Frontal cortex (tissue), 4 donors: ENCODE measurements around the gene CALD1. TPM values are rescaled to one million over a fixed set of nuclear protein-coding genes. Genes with fewer than 3 reads are reported as not detected.
"Not testable (repeated sequence)": the region's sequence is repeated elsewhere in the genome, so short reads cannot be mapped to it uniquely, and the experiment has no call there.

Experiments used
- DNase-seq, 2 donors: peaks; one replicate each; pipeline ENCODE4 v3.0.0; 2012; ENCODE audit warnings: low spot score in 2 of 2
- FAIRE-seq: peaks from 2 replicates; lab custom pipeline; 2012; peaks lifted over from hg19 to GRCh38; lab: Jason Lieb, UNC
- total RNA-seq: library from RNA; depleted of rRNA; stranded (reverse); fragments of >200 nt; gene quantifications from one replicate; pipeline ENCODE4 v1.2.3, GENCODE V29; 2014
- donor health status: control.
- donor health status: control.
- donor health status: control.

CALD1 gene
- total RNA-seq, 1 donor from 2014 or later = 27.3 TPM

- no peak for FAIRE-seq
- DNase-seq = no peak
Measured at GRCh38 chr7:134963036-134963435, 183.6 kb downstream of the CALD1 start.

- DNase-seq (no peak), FAIRE-seq (no peak)
Measured at GRCh38 chr7:134966691-134967090, 187.3 kb downstream of the CALD1 start.

- DNase-seq (no peak), FAIRE-seq (no peak)
Measured at GRCh38 chr7:134968110-134968509, 188.7 kb downstream of the CALD1 start.

- not testable (repeated sequence) for DNase-seq
Measured at GRCh38 chr7:134981645-134982044, 202.2 kb downstream of the CALD1 start.

GRCh38 chr7:134985894-134986362 is 206.5 kb downstream of the CALD1 start:
- DNase-seq (no peak), FAIRE-seq (no peak)

More at GRCh38 chr7:134981645-134982044, 202.2 kb downstream of the CALD1 start:
- FAIRE-seq = not testable (repeated sequence)

- FAIRE-seq = no peak
- DNase-seq = peak; percentile 53 to 84
Measured at GRCh38 chr7:134986363-134987251, 207.2 kb downstream of the CALD1 start, which contains the start of gene AGBL3. AGBL3 (plus strand) TSS chr7:134986508; CDS start chr7:134987934, 1,426 bp downstream.

GRCh38 chr7:134988161-134988560 is 208.7 kb downstream of the CALD1 start:
- DNase-seq (no peak), FAIRE-seq (no peak)

GRCh38 chr7:134991469-134992339 is 212.3 kb downstream of the CALD1 start:
- DNase-seq (no peak), FAIRE-seq (no peak)

- no peak for DNase-seq
Measured at GRCh38 chr7:134992626-134993179, 213.3 kb downstream of the CALD1 start.

GRCh38 chr7:134993877-134994456 is 214.5 kb downstream of the CALD1 start:
- FAIRE-seq (no peak), DNase-seq (no peak)

More at GRCh38 chr7:134992626-134993179, 213.3 kb downstream of the CALD1 start:
- FAIRE-seq = no peak

- no peak for FAIRE-seq
- DNase-seq = no peak
Measured at GRCh38 chr7:134995239-134996096, 216.0 kb downstream of the CALD1 start.

- DNase-seq (no peak), FAIRE-seq (no peak)
Measured at GRCh38 chr7:134996097-134996550, 216.7 kb downstream of the CALD1 start.

GRCh38 chr7:134997214-134997885 is 217.9 kb downstream of the CALD1 start:
- FAIRE-seq (no peak), DNase-seq (no peak)

GRCh38 chr7:134999136-134999535 is 219.7 kb downstream of the CALD1 start:
- FAIRE-seq (no peak), DNase-seq (no peak)

- DNase-seq (no peak), FAIRE-seq (no peak)
Measured at GRCh38 chr7:135001390-135002165, 222.1 kb downstream of the CALD1 start.

- no peak for DNase-seq
Measured at GRCh38 chr7:135012229-135012628, 232.8 kb downstream of the CALD1 start.

More at GRCh38 chr7:135012229-135012628, 232.8 kb downstream of the CALD1 start:
- FAIRE-seq = no peak
